HG02610 (cell line): Measurements from ENCODE around the gene ANKS3.
"Not testable (repeated sequence)": the region's sequence is repeated elsewhere in the genome, so short reads cannot be mapped to it uniquely, and the experiment has no call there.

ENCODE experiments used
- ATAC-seq: cut with Tn5 transposase; IDR thresholded peaks from one replicate; pipeline ENCODE4 v1.9.1; 2021; ENCODE audit warnings: mild to moderate bottlenecking, moderate library complexity; ENCODE audit not compliant: unreplicated experiment

The ANKS3 gene

DNA sequence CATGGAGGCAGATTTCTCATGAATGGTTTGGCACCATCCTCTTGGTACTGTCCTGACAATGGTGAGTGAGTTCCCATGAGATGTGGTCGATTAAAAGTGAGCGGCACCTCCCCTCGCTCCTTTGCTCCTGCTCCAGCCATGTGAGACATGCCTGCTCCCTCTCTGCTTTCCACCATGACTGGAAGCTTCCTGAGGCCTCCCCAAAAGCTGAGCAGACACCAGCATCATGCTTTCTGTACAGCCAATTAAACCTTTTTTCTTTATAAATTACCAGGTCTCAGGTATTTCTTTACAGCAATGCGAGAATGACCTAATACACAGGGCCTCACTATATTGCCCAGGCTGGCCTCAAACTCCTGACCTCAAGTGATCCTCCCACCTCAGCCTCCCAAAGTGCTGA is 20.8 kb upstream of the ANKS3 start:
- no peak for ATAC-seq

DNA sequence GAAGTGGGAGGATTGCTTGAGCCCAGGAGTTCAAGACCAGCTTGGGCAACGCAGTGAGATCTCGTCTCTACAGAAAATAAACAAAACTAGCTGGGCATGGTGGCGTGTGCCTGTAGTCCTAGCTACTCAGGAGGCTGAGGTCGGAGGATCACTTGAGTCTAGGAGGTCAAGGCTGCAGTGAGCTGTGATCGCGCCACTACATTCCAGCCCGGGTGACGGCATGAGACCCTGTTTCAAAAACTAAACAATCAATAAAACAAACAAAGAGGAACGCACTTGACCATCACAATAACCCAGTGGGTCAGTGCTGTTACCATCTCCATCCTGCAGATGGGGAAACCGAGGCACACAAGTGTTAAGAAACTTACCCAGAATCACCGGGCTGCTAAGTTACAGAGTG is 19.2 kb upstream of the ANKS3 start:
- ATAC-seq, result no peak

DNA sequence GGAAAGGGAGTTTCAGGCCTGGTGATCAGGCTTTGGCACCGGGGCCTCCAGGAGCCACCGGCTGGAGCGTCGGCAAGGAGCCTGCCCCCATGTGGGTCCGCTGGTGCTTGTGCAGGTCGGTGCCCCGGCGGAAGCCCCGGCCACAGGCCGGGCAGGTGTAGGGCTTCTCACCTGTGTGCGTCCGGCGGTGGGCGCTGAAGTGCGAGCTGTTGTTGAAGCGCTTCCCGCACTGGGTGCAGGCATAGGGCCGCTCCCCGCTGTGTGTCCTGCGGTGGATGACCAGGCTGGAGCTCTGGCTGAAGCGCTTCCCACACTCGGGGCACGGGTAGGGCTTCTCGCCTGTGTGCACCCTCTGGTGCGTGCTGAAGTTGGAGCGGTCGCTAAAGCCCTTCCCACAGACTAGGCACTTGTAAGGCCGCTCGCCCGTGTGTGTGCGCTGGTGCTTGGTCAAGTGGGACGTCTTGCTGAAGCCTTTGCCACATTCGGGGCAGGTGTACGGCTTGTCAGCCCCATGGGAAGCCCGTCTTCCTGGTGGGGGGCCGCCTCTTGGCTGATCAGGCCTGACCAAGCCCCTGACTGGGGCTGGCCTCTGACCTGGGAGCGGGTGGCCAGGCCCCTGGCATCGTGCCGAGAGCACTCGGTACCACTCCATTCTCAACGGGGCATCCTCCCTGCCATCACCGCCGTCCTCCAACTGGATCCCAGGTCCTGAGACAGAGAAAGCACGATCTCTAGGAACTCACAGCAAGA is 18.5 kb upstream of the ANKS3 start:
- no peak for ATAC-seq

DNA sequence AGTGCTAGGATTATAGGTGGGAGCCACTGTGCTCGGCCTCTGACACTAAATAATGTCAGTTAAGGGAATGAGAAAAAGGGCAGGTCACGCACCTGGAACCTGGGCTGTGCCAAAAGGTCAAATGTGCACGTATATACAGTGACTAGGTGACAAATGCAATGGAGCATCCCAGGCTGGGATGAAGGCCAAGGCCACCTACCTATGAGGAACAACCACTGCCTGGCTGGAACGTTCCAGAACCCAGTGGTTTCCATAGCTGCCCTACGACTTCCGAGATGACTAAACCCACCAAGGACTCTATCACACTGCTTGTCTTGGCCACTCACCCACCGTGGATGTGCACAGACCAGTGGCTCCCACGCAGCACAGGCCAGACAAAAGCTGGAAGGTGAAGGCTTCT is 16.8 kb upstream of the ANKS3 start:
- no peak for ATAC-seq

DNA sequence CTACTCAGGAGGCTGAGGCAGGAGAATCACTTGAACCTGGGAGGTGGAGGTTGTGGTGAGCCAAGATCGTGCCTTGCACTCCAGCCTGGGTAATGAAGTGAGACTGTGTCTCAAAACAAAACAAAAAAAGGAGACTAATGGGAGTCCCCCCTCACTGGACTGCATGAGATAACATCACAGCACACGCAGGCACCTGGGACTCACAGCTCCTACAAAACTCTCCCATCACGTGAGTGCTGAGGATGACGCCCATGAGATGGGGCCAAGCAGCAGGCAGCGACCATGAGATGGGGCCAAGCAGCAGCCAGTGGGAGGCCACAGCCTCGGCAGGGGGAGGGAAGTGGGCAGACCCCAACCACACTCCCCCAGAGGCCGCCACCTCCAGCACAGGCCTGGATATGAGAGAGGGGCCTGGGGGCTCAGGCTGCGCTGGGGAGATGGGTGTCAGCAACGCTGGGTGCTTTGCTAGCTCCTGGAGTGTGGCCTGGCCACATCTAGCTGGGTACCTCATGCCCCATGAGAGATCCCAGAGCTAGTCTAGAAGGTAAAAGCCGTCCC is 15.7 kb upstream of the ANKS3 start:
- ATAC-seq, result no peak

DNA sequence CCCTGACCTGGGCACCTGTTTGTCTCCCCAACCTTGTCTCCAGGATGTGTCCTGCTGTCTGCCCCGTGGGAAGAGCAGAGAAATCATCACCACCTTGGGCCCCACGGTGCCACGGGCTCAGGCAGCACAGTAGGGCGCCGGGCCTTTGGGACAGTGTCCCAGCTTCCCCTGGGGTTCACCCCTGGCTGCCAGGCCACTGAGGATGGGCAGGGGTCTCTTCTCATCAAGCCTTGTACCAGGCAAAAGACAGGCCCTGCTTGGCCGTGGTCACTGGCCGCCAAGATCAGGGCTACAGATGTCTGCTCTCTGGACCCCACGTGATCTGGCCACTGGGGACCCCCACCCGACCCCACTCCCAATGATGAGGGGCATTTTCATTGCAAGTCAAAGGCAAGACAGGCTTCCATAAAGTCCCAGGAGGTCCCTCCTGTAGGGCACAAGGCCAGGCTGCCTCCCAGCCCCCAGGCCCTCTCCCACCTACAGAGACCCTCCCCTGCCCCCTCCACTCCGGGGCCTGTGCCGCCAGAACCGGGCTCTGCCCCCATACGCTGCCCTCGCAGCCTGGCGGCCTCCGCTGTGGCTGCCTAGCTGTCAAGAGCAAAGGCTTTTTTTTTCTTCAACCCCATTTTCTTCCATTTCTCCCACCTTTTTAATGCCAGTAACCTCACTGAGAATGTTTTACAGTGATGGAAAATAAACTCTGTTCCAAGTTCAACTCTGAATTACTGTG is 14.8 kb upstream of the ANKS3 start:
- no peak for ATAC-seq

DNA sequence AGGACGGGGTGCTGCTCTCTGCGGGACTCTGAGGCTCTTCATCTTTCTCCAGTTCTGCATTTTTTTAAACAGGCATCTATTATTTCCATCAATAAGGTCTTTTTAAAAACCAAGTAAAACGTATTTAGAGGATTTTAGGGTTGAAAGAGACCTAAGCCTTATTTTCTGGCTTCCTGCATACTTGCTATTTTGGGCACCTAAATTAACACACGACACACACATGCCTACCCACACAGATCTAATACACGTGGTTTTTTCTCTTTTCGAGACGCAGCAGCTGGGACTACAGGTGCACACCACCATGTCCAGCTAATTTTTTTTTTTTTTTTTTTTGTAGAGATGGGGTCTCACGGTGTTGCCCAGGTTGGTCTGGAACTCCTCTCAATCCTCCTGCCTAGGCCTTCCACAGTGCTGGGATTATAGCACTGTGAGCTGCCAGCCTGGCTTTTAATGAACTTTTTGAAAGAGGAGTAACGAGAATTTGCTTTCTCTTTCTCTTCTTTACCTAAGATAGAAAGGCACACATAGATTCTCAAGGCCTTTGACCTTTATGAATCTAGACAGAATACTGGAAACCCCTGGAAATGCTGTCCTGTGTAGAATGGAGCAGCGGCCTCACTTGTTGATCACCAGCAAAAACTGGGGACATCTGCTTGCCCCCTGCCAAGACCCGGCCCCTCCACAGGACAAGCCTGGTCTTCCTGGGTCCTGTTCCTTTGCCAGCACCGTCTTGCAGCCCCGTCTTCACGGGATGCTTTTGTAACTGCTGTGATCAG is 14.0 kb upstream of the ANKS3 start:
- no peak for ATAC-seq

DNA sequence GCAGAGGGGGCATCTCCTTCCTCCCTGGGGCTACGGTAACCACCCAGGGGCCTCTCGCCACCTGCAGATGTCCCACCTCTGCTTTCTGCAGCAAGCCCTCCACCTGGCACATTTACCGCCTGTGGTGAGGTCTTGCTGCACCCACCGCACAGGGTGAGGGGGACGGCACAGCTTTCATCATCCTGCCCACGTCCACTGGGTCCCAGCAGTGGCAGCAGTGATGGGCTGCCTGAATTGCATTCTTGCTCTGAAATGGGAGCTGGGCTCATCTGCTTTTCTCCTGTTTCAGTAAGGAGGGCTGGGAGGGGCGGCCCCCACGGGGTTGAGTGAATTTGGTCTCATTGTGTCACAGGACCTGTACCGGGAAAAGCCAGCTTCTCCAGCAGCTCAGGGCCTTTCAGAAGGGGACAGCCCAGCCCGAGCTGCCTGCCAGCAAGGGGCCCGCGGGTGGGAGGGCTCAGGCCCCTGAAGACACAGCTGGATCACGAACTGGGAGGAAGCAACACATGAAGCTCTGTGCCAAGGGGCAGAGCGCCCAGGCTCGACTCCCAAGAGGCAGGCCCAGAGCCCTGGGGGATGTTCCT is 13.0 kb upstream of the ANKS3 start:
- no peak for ATAC-seq

DNA sequence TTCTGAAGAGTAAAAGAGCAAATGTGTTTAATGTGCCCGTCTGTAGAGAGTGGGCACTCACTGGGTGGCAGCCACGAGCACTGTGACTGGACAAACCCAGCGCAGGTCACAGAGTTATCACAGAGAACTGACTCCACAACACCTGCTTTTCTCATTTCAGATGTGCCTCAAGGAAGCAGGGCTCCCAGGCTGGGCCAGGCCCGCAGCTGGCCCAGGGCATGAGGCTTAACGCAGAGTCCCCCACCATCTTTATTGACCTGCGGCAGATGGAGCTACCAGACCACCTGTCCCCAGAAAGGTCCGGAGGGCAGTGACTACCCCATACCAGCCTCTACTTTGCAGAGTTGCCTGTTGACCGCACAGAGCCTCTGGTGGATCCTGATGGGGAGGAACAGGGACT is 12.1 kb upstream of the ANKS3 start:
- ATAC-seq, result no peak

DNA sequence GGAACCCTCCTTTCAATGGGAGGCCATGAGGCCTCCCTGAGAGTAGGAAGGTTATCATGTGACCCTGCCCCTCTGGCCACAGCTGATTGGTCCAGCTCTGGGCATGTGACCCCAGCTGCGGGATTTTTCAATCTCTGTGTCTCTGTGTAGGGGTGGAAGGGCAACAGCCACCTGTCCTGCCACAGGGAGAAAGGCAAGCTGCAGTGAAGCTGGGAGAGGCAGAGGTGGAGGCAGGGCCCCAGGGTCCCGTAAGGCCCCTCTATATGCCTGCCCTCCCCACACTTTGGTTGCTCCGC is 11.2 kb upstream of the ANKS3 start:
- ATAC-seq, result no peak

DNA sequence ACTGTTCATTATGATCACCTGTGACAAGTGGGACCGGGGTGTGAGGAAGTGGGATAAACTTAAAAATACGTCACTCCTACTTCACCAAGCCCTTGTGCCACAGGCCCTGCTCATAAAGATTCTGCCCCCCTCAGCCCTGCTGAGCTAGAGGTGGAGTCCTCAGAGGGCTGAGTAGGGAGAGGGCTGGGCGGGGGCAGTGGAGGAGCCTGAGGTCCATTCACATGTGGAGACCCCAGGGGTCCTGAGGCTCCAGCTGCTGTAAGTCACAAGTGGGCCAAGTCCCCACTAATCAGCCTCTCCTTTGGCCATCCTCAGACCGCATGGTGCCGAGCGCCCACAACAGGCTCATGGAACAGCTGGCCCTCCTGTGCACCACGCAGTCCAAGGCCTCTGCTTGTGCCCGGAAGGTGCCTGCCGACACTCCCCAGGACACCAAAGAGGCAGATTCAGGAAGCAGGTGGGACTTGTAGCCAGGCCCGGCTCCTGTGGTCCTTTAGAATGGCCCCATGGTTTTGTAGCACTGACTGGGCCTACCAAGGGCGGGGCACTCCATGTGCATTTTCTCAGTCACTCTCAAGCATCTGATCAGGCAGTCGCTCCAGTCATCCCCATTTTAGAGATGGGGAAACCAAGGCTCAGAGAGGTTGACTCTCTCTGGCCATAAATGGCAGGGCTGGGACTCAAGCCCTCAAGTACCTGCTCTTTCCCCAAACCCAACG is 10.6 kb upstream of the ANKS3 start:
- no peak for ATAC-seq

DNA sequence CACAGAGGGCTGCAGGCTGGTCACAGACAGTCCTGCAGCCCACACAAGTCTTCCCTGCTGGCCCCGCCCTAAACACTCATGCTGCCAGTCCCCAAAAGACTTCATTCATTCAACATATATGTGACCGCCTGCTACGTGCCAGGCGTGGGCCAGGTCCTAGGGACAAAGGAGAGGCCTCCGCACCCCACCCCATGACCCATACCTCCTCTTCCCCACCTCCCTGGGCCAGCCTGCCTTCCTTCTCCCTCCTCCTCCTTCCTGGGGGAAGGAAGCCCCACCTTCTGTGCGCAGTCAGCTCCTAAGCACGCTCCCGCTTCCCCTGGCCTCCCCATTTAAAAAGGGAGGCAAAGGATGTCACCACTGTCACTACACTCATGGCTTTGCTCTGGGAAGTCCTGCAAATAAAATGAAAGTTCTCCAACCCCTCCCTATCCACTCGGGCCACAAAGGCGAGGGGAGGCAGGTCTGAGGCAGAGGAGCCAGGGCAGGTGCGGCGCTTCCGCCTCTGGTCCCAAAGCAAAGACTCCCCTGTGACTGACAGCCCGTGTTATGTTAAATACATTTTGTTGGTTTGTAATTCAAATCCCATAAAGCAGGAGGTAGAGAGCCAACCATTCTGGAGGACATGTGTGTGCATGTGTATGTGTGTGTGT is 9.3 kb upstream of the ANKS3 start:
- ATAC-seq, result no peak

DNA sequence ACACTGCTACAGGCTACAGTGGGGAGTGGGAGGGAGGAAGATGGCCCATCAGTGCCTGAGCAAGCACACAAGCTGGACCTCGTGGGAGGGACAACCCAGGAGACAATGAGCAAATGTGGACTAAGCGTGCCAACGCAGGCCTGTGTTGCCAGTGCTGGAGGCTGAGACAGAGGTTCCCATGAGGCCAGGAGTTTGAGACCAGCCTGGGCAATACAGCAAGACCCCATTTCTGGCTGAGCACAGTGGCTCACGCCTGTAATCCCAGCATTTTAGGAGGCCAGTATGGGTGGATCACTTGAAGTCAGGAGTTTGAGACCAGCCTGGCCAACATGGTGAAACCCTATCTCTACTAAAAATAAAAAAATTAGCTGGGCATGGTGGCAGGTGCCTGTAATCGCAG is 4.3 kb upstream of the ANKS3 start:
- not testable (repeated sequence) for ATAC-seq

DNA sequence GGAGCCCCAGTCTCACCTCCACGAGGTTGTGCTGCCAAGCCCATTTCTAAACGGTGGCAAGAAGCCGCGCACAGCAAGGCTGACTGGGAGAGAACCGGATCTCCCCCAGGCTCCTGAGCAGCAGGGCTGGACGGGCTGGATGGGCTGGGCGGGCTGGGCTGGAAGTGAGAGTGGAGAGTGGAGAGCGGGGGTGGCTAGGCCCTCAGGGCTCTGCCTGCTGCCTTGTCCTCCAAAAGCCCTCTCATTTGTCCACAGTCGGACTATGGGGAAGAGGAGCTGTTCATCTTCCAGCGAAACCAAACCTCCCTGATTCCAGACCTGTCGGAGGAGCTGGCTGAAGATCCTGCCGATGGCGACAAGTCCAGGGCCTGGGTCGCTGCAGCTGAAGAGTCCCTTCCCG is 3.5 kb upstream of the ANKS3 start:
- ATAC-seq, result no peak

DNA sequence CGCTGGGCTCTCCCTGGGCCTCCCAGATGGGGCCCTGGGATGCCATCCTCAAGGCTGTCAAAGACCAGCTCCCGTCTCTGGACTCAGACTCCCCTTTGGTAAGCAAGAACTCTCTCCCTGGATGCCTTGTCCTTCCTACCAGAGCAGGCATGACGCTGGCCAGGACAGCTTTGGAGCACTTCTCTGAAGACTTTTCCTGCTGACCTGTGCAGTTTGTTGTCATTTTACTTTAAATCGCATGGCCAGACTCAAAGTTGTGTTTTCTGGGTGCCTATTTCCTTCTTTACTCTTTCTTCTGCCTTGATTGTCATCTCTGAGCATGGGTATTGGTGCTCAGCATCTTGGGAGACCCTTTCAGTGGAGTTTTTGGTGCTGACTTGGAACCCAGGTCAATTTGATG is 2.5 kb upstream of the ANKS3 start:
- ATAC-seq, result no peak

DNA sequence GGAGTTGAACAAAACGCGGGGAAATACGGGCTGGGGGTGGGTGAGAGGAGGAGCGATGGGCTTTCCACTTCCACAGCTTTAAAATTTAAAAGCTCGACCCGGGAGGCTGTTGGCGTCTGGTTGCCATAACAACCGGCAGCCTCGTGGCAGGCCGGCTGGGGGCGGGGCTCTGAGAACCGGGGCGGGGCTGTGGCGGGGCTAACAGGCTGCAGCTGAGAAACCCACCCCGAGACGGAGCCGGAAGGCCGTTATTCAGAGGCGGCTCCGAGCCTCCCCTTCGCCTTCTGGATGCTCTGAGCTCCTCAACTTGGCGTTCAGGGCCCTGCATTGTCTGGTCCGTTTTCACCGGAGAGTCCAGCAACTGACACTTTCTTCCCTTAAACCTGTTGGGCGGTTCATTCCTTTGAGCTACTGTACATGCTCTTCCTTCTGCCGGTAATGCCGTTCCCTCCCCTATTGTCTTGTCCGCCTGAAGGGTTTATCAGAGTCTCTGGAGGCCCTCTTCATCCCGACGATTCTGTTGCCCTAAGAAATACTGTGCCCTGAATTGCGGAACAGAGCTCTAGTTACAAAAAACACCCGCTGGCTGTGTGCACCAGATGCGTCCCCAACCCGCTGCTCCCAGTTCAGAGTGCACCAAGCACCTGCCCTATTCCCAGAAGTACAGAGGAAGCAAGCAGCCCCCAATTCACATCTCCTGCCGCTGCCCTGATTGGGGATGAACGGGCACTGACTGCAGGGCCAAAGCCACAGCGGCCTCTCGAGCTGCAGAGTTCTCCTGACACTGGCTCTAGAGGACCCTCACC is 862 bp upstream of the ANKS3 start:
- peak; percentile 58 for ATAC-seq

DNA sequence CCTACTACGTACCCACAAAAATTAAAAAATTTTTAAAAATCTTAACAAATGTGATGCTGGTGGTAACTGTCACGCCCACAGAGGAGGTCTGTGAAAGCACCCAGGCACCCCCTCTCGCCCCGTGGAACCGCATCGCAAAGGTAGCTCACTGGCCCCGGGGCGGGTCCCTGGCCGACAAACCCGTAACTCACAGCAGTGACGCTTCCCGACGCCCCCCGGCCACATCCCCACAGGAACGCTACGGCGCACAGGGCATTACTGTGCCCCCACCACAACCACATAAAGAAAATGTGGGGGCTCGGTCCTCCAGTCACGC is 366 bp downstream of the ANKS3 start:
- ATAC-seq, result peak; percentile 5

DNA sequence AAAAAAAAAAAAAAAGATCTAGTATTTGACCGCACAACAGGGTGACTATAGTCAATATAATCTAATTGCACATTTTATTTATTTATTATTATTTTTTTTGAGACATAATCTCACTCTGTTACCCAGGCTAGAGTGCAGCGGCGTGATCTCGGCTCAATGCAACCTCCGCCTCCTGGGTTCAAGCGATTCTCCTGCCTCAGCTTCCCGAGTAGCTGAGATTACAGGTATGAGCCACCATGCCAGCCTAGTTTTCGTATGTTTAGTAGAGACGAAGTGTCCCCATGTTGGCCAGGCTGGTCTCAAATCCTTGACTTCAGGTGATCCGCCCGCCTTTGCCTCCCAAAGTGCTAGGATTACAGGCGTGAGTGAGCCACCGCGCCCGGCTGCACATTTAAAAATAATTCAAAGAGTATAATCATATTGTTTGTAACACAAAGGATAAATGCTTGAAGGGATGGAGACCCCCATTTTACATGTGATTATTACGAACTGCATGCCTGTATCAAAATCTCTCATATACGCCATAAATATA is 794 bp downstream of the ANKS3 start:
- ATAC-seq, result no peak

DNA sequence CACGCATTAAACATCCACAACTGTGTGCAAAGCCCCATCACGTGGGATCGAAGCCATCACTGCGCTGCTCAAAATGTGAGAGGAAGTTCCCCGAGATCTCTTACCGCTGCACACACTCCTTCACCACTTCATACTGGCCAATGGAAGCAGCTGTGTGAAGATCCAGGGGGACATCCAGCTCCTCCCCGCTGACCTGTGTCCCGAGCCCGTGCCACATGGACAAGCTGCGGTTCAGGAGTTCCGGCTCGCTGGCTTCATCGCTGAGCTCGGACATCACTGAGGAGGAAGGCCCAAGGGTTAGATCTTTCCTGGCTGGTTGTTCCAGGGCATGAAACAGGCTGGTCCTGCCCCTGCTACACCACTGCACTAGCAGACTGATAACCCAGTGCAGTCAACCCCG is 4.2 kb downstream of the ANKS3 start:
- no peak for ATAC-seq
